Upper lobe of left lung (tissue), 4 donors: ENCODE data around the gene PHACTR1.

Experiments
- POLR2A ChIP-seq, 4 donors: fragments of 450-650 bp; IDR thresholded peaks; one replicate each; pipeline ENCODE4 v1.5.1; 2016 to 2017; ENCODE audit warnings: antibody characterized with exemption in 4 of 4, mild to moderate bottlenecking in 2 of 4
- TF ChIP-seq, protein P1 (sequence below), 6 experiments: fragments of 450-650 bp in 4 of 6; fragments of 200-600 bp in 2 of 6; sonication (generic) in 2 of 6; IDR thresholded peaks; one replicate each; pipeline ENCODE4 v1.5.1; 2016 to 2019; ENCODE audit warnings: antibody characterized with exemption in 6 of 6

- TF ChIP-seq, protein P1, sequence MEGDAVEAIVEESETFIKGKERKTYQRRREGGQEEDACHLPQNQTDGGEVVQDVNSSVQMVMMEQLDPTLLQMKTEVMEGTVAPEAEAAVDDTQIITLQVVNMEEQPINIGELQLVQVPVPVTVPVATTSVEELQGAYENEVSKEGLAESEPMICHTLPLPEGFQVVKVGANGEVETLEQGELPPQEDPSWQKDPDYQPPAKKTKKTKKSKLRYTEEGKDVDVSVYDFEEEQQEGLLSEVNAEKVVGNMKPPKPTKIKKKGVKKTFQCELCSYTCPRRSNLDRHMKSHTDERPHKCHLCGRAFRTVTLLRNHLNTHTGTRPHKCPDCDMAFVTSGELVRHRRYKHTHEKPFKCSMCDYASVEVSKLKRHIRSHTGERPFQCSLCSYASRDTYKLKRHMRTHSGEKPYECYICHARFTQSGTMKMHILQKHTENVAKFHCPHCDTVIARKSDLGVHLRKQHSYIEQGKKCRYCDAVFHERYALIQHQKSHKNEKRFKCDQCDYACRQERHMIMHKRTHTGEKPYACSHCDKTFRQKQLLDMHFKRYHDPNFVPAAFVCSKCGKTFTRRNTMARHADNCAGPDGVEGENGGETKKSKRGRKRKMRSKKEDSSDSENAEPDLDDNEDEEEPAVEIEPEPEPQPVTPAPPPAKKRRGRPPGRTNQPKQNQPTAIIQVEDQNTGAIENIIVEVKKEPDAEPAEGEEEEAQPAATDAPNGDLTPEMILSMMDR (IDR thresholded peaks at IDR 0.05): no peak
- no peak for TF ChIP-seq POLR2A (IDR thresholded peaks at IDR 0.05)
Observed at GRCh38 chr6:12725263-12725662, 8.7 kb downstream of the PHACTR1 start.
